RWPE2 (cell line): Measurements from ENCODE around the gene ARL8A.
A peak's percentile ranks its signal among the peaks of the same experiment; 100 is the strongest.

Source experiments
- ATAC-seq: fragments of 200-7000 bp; cut with Tn5 transposase; 3 replicates; pipeline ENCODE4 v1.9.1; 2021; ENCODE audit warnings: low read depth
- DNase-seq: peaks from one replicate; pipeline ENCODE4 v3.0.0-alpha.2; 2020; ENCODE audit warnings: low spot score
- H3K27ac ChIP-seq: fragments of 450-650 bp; 2 replicates; pipeline ENCODE4 v1.5.1; 2017; ENCODE audit warnings: mild to moderate bottlenecking; ENCODE audit not compliant: poor library complexity, severe bottlenecking
- H3K27me3 ChIP-seq: fragments of 250-450 bp; sonication (Bioruptor Pico); 2 replicates; pipeline ENCODE4 v1.5.1; 2021; ENCODE audit warnings: mild to moderate bottlenecking, moderate library complexity; ENCODE audit not compliant: insufficient read depth, poor library complexity, severe bottlenecking
- H3K36me3 ChIP-seq: fragments of 250-450 bp; sonication (Bioruptor Pico); 2 replicates; pipeline ENCODE4 v1.5.1; 2020; ENCODE audit warnings: low read depth, mild to moderate bottlenecking, moderate library complexity
- H3K4me1 ChIP-seq: fragments of 250-450 bp; sonication (Bioruptor Pico); 2 replicates; pipeline ENCODE4 v1.5.1; 2021; ENCODE audit warnings: mild to moderate bottlenecking, moderate library complexity; ENCODE audit not compliant: insufficient read depth, poor library complexity, severe bottlenecking
- H3K4me3 ChIP-seq: fragments of 250-450 bp; sonication (Bioruptor Pico); 2 replicates; pipeline ENCODE4 v1.5.1; 2021; ENCODE audit warnings: mild to moderate bottlenecking, moderate library complexity; ENCODE audit not compliant: severe bottlenecking
- H3K9me3 ChIP-seq: fragments of 250-450 bp; sonication (Bioruptor Pico); 2 replicates; pipeline ENCODE4 v1.5.1; 2021; ENCODE audit warnings: mild to moderate bottlenecking, moderate library complexity; ENCODE audit not compliant: severe bottlenecking
- TF ChIP-seq, protein P1 (sequence below): fragments of 450-650 bp; IDR thresholded peaks from one replicate; pipeline ENCODE4 v1.5.1; 2017; ENCODE audit warnings: mild to moderate bottlenecking, moderate library complexity; ENCODE audit not compliant: poor library complexity, severe bottlenecking

The ARL8A gene

DNA sequence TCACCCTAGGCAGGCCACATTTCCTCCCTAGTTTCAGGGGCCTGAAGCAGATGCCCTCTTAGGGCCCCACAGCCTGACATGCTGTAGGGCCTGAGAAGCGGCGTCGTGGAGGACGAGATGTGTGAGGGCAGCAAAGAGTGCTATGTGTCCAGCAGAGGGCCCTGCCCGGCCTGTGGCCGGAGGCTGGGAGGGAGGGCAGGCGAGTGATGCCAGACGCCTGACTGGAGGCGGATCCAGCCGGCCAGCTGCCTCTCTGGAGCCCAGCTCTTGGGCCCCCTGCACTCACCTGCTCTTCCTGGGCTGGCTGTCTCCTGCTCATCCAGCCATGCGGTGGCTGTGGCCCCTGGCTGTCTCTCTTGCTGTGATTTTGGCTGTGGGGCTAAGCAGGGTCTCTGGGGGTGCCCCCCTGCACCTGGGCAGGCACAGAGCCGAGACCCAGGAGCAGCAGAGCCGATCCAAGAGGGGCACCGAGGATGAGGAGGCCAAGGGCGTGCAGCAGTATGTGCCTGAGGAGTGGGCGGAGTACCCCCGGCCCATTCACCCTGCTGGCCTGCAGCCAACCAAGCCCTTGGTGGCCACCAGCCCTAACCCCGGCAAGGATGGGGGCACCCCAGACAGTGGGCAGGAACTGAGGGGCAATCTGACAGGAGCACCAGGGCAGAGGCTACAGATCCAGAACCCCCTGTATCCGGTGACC lies 21.8 kb downstream of the ARL8A start, which contains the start of gene GPR37L1:
TSS of gene GPR37L1 (plus strand) at position 279 of the 697 bp plus-strand sequence. CDS start at position 326, 47 bp downstream.
- Histone ChIP-seq H3K27ac (no peak within 1 kb of the TSS), H3K4me3 (no peak within 1 kb of the TSS), H3K4me1 (no peaks in the 10 kb centered on the region), H3K36me3 (no peaks in the 10 kb centered on the region), H3K27me3 (no peaks in the 10 kb centered on the region), H3K9me3 (no peaks in the 10 kb centered on the region)
- TF ChIP-seq, protein P1, sequence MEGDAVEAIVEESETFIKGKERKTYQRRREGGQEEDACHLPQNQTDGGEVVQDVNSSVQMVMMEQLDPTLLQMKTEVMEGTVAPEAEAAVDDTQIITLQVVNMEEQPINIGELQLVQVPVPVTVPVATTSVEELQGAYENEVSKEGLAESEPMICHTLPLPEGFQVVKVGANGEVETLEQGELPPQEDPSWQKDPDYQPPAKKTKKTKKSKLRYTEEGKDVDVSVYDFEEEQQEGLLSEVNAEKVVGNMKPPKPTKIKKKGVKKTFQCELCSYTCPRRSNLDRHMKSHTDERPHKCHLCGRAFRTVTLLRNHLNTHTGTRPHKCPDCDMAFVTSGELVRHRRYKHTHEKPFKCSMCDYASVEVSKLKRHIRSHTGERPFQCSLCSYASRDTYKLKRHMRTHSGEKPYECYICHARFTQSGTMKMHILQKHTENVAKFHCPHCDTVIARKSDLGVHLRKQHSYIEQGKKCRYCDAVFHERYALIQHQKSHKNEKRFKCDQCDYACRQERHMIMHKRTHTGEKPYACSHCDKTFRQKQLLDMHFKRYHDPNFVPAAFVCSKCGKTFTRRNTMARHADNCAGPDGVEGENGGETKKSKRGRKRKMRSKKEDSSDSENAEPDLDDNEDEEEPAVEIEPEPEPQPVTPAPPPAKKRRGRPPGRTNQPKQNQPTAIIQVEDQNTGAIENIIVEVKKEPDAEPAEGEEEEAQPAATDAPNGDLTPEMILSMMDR: peak; percentile 5
- DNase-seq (no peak), ATAC-seq (no peak)

DNA sequence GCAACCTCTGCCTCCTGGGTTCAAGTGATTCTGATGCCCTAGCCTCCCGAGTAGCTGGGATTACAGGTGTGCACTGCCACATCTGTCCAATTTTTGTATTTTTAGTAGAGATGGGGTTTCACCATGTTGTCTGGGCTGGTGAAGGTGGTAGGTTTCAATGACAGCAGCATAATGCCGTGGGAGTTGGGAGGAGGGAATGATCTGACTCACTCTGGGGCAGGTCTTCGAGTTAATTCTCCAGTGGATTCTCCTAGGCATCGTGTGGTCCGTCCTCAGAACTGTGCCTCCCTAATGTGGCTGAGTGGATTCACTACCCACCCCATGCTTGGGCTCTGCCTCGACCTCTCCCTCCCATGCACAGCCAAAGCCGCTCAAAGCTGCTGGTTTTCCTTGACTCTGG lies 23.5 kb downstream of the ARL8A start:
- no peaks in the 10 kb centered on the region for H3K4me1 ChIP-seq
- H3K27me3 ChIP-seq: no peaks in the 10 kb centered on the region
- H3K4me3 ChIP-seq: no peak overlapping the region
- TF ChIP-seq, protein P1: no peak
- DNase-seq (no peak), ATAC-seq (no peak)
- no peak overlapping the region for H3K27ac ChIP-seq
- no peaks in the 10 kb centered on the region for H3K36me3 ChIP-seq
- H3K9me3 ChIP-seq: no peaks in the 10 kb centered on the region

DNA sequence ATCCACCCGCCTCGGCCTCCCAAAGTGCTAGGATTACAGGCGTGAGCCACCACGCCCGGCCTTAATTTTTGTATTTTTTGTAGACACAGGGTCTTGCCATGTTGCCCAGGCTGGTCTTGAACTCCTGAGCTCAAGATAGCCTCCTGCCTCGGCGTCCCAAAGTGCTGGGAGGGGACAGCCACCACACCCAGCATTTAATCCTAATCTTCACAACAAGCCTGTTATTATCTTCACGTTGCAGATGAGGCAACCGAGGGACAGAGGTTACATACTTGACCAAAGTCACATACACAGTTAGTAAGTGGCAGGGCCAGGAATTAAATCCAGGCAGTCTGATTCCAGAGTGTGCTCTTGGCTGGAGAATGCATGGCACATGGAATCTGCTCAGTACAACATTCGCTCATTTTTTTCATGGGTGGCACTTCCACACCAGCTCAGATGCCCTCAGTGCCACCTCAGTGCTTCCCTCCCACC lies 26.6 kb downstream of the ARL8A start:
- DNase-seq (no peak), ATAC-seq (no peak)

DNA sequence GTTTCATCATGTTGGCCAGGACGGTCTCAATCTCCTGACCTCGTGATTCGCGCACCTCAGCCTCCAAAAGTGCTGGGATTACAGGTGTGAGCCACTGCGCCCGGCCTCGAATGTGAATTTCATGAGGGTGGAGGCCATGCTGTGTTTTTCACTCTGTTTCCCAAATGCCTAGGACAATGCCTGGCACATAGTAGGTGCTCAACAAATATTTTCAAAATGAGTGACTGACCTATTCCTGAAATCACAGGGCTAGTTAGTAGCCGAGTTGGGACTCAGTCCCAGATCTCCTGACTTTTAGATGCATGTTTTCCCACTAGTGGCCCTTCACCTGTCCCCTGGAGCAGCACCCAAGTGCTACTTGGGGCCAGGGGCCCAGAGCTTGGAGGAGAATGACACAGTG lies 28.2 kb downstream of the ARL8A start:
- H3K4me1 ChIP-seq: peaks cover 10% of the 10 kb centered on the region
- no peaks in the 10 kb centered on the region for H3K27me3 ChIP-seq
- ATAC-seq (no peak), DNase-seq (no peak)
- H3K4me3 ChIP-seq: no peak overlapping the region
- TF ChIP-seq, protein P1: no peak
- no peak overlapping the region for H3K27ac ChIP-seq
- no peaks in the 10 kb centered on the region for H3K9me3 ChIP-seq
- H3K36me3 ChIP-seq: no peaks in the 10 kb centered on the region

More for the DNA sequence above, 26.6 kb downstream of the ARL8A start:
- Histone ChIP-seq H3K27me3 (no peaks in the 10 kb centered on the region), H3K36me3 (no peaks in the 10 kb centered on the region), H3K9me3 (no peaks in the 10 kb centered on the region), H3K27ac (no peak overlapping the region), H3K4me3 (no peak overlapping the region), H3K4me1 (peaks cover 7% of the 10 kb centered on the region)
- TF ChIP-seq, protein P1: no peak

GRCh38 chr1:202113690-202114300 lies 30.7 kb downstream of the ARL8A start:
- TF ChIP-seq, protein P1: no peak
- H3K4me1 ChIP-seq: peaks cover 10% of the 10 kb centered on the region

More at GRCh38 chr1:202113690-202114300, 30.7 kb downstream of the ARL8A start:
- no peaks in the 10 kb centered on the region for H3K9me3 ChIP-seq
- no peaks in the 10 kb centered on the region for H3K27me3 ChIP-seq
- DNase-seq: no peak
- ATAC-seq: peak; percentile 16; the same call in 2 of the 3 replicates
- H3K36me3 ChIP-seq: no peaks in the 10 kb centered on the region
- no peak overlapping the region for H3K4me3 ChIP-seq
- no peak overlapping the region for H3K27ac ChIP-seq
